ENCODE data around the gene POGK. TPM values are rescaled to one million over a fixed set of nuclear protein-coding genes. Genes with fewer than 3 reads are reported as not detected.

POGK gene
- total RNA-seq, 1 experiment from 2014 or later: 47.7 TPM

- DNase-seq: no peak
- Histone ChIP-seq H4K91ac (ENCODE audit: insufficient read length, low read depth, low read length) (no peak overlapping the region), H2BK15ac (ENCODE audit: low read depth, low read length) (no peak overlapping the region), H3T11ph (ENCODE audit: low read length) (no peak overlapping the region), H3K4me2 (ENCODE audit: insufficient read depth, insufficient read length, low read length) (no peak overlapping the region), H3K79me2 (ENCODE audit: insufficient read depth, low read length) (no peaks in the 10 kb centered on the region), H3K23me2 (ENCODE audit: insufficient read length, low read depth, low read length, poor library complexity, severe bottlenecking) (no peaks in the 10 kb centered on the region), H4K8ac (replicated peaks; ENCODE audit: insufficient read length, low read depth, low read length) (no peak overlapping the region), H3K4ac (ENCODE audit: low read depth, low read length) (no peak overlapping the region), H2BK120ac (ENCODE audit: low read depth, low read length, poor library complexity, severe bottlenecking) (no peak overlapping the region), H2BK5ac (ENCODE audit: insufficient read length, low read length) (no peak overlapping the region), H3K27ac (ENCODE audit: insufficient read length, low read depth, low read length) (no peak overlapping the region), H4K20me1 (ENCODE audit: control insufficient read depth, insufficient read depth, insufficient read length) (no peaks in the 10 kb centered on the region), H3K27me3 (ENCODE audit: insufficient read depth, low read length) (no peaks in the 10 kb centered on the region), H2BK20ac (ENCODE audit: low read depth, low read length, poor library complexity, severe bottlenecking) (no peak overlapping the region), H3K56ac (ENCODE audit: insufficient read length, low read depth, low read length) (no peak overlapping the region), H3K18ac (ENCODE audit: insufficient read length, low read depth, low read length) (no peak overlapping the region), H3K9me3 (ENCODE audit: control insufficient read depth, low read depth, low read length) (no peaks in the 10 kb centered on the region), H2AFZ (ENCODE audit: low read length) (no peak overlapping the region), H2BK12ac (ENCODE audit: insufficient read length, low read depth, low read length) (no peak overlapping the region), H2AK5ac (ENCODE audit: insufficient read length, low read length) (no peak overlapping the region), H4K5ac (ENCODE audit: insufficient read length, low read depth, low read length) (no peak overlapping the region), H3K9ac (ENCODE audit: extremely low read depth, insufficient read length, low read length) (no peak overlapping the region), H3K14ac (ENCODE audit: insufficient read depth, low read length) (no peak overlapping the region), H3K23ac (ENCODE audit: insufficient read length, low read depth, low read length) (no peak overlapping the region), H3K4me1 (ENCODE audit: insufficient read depth, low read length) (no peaks in the 10 kb centered on the region), H3K79me1 (ENCODE audit: insufficient read depth, low read depth, low read length, poor library complexity, severe bottlenecking) (no peaks in the 10 kb centered on the region)
- H3K4me3 Mint-ChIP-seq: no peak overlapping the region
- no peak overlapping the region for H3K27ac Mint-ChIP-seq
- H3K27me3 Mint-ChIP-seq (ENCODE audit: low read depth): peaks cover 2% of the 10 kb centered on the region; the same call in 1 of the 2 replicates
- WGBS (ENCODE audit: extremely low coverage, insufficient read length, low lambda C conversion rate): no CpG with 5 or more reads among the region's 2 CpGs
- H3K9me3 Mint-ChIP-seq: peaks cover 8 to 12% of the 10 kb centered on the region in 2 experiments; a peak in 4 of 5 replicates
- peaks cover 5 to 8% (median 7%) of the 10 kb centered on the region in 3 experiments; a peak in 5 of 7 replicates for H3K36me3 Mint-ChIP-seq (ENCODE audit: insufficient read depth in 1 of 3, low read depth in 3 of 3)
- H3K4me1 Mint-ChIP-seq: no peaks in the 10 kb centered on the region
- TF ChIP-seq CTCF (conservative IDR thresholded peaks at IDR 0.05): no peak
Measured at GRCh38 chr1:166819974-166820373, 19.3 kb upstream of the POGK start.
